LHCN-M2 (cell line): ENCODE data around the gene MICAL3. TPM values are rescaled to one million over a fixed set of nuclear protein-coding genes. Genes with fewer than 3 reads are reported as not detected.

Source experiments
- DNase-seq: peaks from one replicate; pipeline ENCODE4 v3.0.0-alpha.2; 2012; ENCODE audit warnings: low read depth
- total RNA-seq: library from RNA; depleted of rRNA; stranded (reverse); fragments of >200 nt; gene quantifications from 2 replicates; pipeline ENCODE4 v1.2.3, GENCODE V29; 2014

MICAL3 gene
- total RNA-seq, 1 experiment from 2014 or later: 18.5 TPM

- no peak for DNase-seq
Measured at GRCh38 chr22:17797721-17798559, 226.4 kb downstream of the MICAL3 start.

- DNase-seq: no peak
Measured at GRCh38 chr22:17796695-17797094, 227.7 kb downstream of the MICAL3 start.

GRCh38 chr22:17795661-17796548, 228.5 kb downstream of the MICAL3 start:
- no peak for DNase-seq

- no peak for DNase-seq
Measured at GRCh38 chr22:17794726-17795542, 229.4 kb downstream of the MICAL3 start.

- no peak for DNase-seq
Measured at GRCh38 chr22:17792854-17793434, 231.4 kb downstream of the MICAL3 start.

GRCh38 chr22:17792299-17792698, 232.1 kb downstream of the MICAL3 start:
- DNase-seq: no peak

- no peak for DNase-seq
Measured at GRCh38 chr22:17791196-17791595, 233.2 kb downstream of the MICAL3 start.

- DNase-seq: no peak
Measured at GRCh38 chr22:17789379-17790200, 234.8 kb downstream of the MICAL3 start.

- no peak for DNase-seq
Measured at GRCh38 chr22:17788528-17789378, 235.6 kb downstream of the MICAL3 start.

- DNase-seq: no peak
Measured at GRCh38 chr22:17787716-17788330, 236.5 kb downstream of the MICAL3 start.

GRCh38 chr22:17787241-17787640, 237.1 kb downstream of the MICAL3 start:
- no peak for DNase-seq

- peak; percentile 88 for DNase-seq
Measured at GRCh38 chr22:17786435-17787161, 237.8 kb downstream of the MICAL3 start.

GRCh38 chr22:17785185-17786184, 238.9 kb downstream of the MICAL3 start:
- no peak for DNase-seq

- no peak for DNase-seq
Measured at GRCh38 chr22:17784776-17785175, 239.6 kb downstream of the MICAL3 start.

GRCh38 chr22:17783773-17784480, 240.4 kb downstream of the MICAL3 start:
- DNase-seq: no peak

GRCh38 chr22:17783312-17783711, 241.0 kb downstream of the MICAL3 start:
- no peak for DNase-seq
